Measurements from ENCODE around the gene RPIA. TPM values are rescaled to one million over a fixed set of nuclear protein-coding genes. Genes with fewer than 3 reads are reported as not detected.

The RPIA gene
- total RNA-seq, result 7.8 TPM

GRCh38 chr2:88691339-88692183 is at the start of gene RPIA:
RPIA (plus strand) TSS chr2:88691673; CDS start chr2:88691699, 26 bp downstream.

Other genes starting within 250 kb of the RPIA start
- not detected for gene FOXI3, start 239.0 kb upstream of the RPIA start, total RNA-seq
- 21.2 TPM for gene EIF2AK3, start 64.2 kb upstream of the RPIA start, total RNA-seq